Heart right ventricle (tissue), 16 donors: ENCODE data around the gene CDKL4. TPM values are rescaled to one million over a fixed set of nuclear protein-coding genes. Genes with fewer than 3 reads are reported as not detected.

Experiments used
- ATAC-seq, 8 donors: fragments of 200-7000 bp; cut with Tn5 transposase; one replicate each; pipeline ENCODE4 v1.9.1; 2020; ENCODE audit warnings: mild to moderate bottlenecking in 8 of 8, moderate library complexity in 8 of 8, moderate number of reproducible peaks in 1 of 8
- DNase-seq, 2 donors: peaks; one replicate each; pipeline ENCODE4 v3.0.0-alpha.2; 2020
- H3K27ac ChIP-seq, 10 donors: fragments of 200-600 bp; sonication (generic) in 2 of 10; one replicate each; pipeline versions ENCODE4 v1.5.0 to v1.8.0; 2020 to 2022; ENCODE audit warnings: mild to moderate bottlenecking in 3 of 10
- H3K27me3 ChIP-seq, 7 donors: fragments of 200-600 bp; one replicate each; pipeline ENCODE4 v1.8.0; 2021 to 2022; ENCODE audit warnings: mild to moderate bottlenecking in 2 of 7
- H3K36me3 ChIP-seq, 9 donors: fragments of 200-600 bp; sonication (generic) in 1 of 9; one replicate each; pipeline versions ENCODE4 v1.5.0 to v1.8.0; 2020 to 2022; ENCODE audit warnings: mild to moderate bottlenecking in 2 of 9
- H3K4me1 ChIP-seq, 9 donors: fragments of 200-600 bp; sonication (generic) in 1 of 9; one replicate each; pipeline versions ENCODE4 v1.5.0 to v1.8.0; 2020 to 2022; ENCODE audit warnings: mild to moderate bottlenecking in 4 of 9
- H3K4me3 ChIP-seq, 10 donors: fragments of 200-600 bp; sonication (generic) in 2 of 10; one replicate each; pipeline versions ENCODE4 v1.5.0 to v1.8.0; 2020 to 2022; ENCODE audit warnings: mild to moderate bottlenecking in 7 of 10, moderate library complexity in 2 of 10
- H3K9me3 ChIP-seq, 11 donors: fragments of 200-600 bp in 10 of 11; sonication (generic) in 2 of 11; one replicate each; pipeline versions ENCODE4 v1.5.0 to v1.8.0; 2013 to 2022; ENCODE audit warnings: mild to moderate bottlenecking in 2 of 11, control low read depth in 1 of 11, moderate library complexity in 1 of 11
- WGBS, 2 donors: extraction: QIAGEN DNeasy Blood & Tissue Kit; methylation state at CpG; one replicate each; pipeline ENCODE4 v1.1.7; 2013; ENCODE audit warnings: inconsistent platforms in 1 of 2; 5-methylcytosine and 5-hydroxymethylcytosine counted together
- intact Hi-C, 10 donors: fragments of 100-400 bp; cut with DNase I; formaldehyde crosslinking; loops; one replicate each; pipeline versions ENCODE4 v1.11.1 to v1.14.2; 2022
- polyA plus RNA-seq, 2 donors: library from polyadenylated mRNA; stranded (reverse); fragments of 200-250 nt; gene quantifications; one replicate each; pipeline ENCODE4 v1.2.3, GENCODE V29; 2013
- total RNA-seq, 10 donors: library from RNA; stranded (reverse); fragmentation: NEBNext Ultra II Directional in 3 of 10; extraction: Animal tissue kit (Norgen Biotek cat#: 25700) in 3 of 10; gene quantifications; one replicate each; pipeline versions ENCODE4 v1.2.1 to v1.2.4, GENCODE V29; 2021 to 2023
- TF ChIP-seq, protein P1 (sequence below), 9 donors: fragments of 200-600 bp; sonication (generic) in 2 of 9; IDR thresholded peaks; one replicate each; pipeline versions ENCODE4 v1.5.0 to v1.8.0; 2021 to 2022; ENCODE audit warnings: antibody characterized with exemption in 9 of 9, mild to moderate bottlenecking in 5 of 9, moderate library complexity in 1 of 9
- donor health status: Arrhythmogenic right ventricular cardiomyopathy.
- donor health status: ischemic (EF 13 %, LVEDD 7.1; RV severe dilation, severe dysfunction).
- donor health status: healthy with polysubstance abuse.
- donor health status: DM: no; HTN: yes; CAD: no.
- donor health status: DM: no; HTN: no; CAD: no.
- donor health status: ischemic (EF 25% LVEDD 6.9; RV normal size, moderate dysfunction).
- donor health status: ischemic (EF 25% LVEDD 5.7; RV mildly dilated, moderate dysfunction).
- donor health status: healthy.
- donor health status: DM: yes; HTN: yes; CAD: no.
- donor health status: Ischemic cardiomyopathy.
- donor health status: ischemic (EF 35%, LVEDD 5.7; RV mildly dilated, moderate dysfunction).
- donor health status: nonischemic (EF 11% LVEDD 7.7; RV severe dilation, severe dysfunction).
- donor health status: DM: yes; HTN: yes; CAD: no.
- donor health status: PGD.
- donor health status: ischemic (EF 29% LVEDD 5.4; RV normal size, mild dysfunction).
- donor health status: nonischemic (EF 23%, LVEDD 6.1; RV moderate dilation, normal function).

The CDKL4 gene
- total and polyA plus RNA-seq, 12 donors, result 0.24 to 0.87 (median 0.51) TPM; not detected in 3

DNA sequence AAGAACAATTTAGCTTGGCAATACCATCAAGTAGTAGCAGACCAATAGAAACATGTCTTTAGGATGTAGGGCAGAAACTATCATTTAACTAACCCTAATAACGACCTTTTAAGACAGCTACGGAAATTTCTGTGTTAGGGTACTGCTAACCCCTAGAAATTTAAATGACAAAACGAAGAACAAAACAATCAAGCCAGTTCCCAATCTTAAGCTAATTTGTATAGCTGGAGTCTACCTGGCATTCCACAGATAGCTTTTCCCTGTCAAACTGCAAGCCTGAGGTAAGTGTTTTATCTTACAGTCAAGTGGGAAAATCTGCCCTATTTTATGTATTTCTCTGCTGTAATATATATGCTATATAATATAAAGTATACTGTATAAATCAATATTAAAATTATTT lies 37.6 kb upstream of the CDKL4 start:
- Histone ChIP-seq H3K4me3 (no peak overlapping the region), H3K9me3 (no peaks in the 10 kb centered on the region), H3K27ac (no peak overlapping the region), H3K4me1 (no peaks in the 10 kb centered on the region), H3K36me3 (peaks cover 0 to 100% (median 54%) of the 10 kb centered on the region in 9 donors), H3K27me3 (no peaks in the 10 kb centered on the region)
- 95 to 96% methylated on average over 3 of the region's 3 CpGs for WGBS, 2 donors
- intact Hi-C loops, result loop anchor here in 1 of 10 donors (10.0 kb wide), 1 partner anchor 453 kb away; no protein-coding TSS in a partner anchor
- TF ChIP-seq, protein P1, sequence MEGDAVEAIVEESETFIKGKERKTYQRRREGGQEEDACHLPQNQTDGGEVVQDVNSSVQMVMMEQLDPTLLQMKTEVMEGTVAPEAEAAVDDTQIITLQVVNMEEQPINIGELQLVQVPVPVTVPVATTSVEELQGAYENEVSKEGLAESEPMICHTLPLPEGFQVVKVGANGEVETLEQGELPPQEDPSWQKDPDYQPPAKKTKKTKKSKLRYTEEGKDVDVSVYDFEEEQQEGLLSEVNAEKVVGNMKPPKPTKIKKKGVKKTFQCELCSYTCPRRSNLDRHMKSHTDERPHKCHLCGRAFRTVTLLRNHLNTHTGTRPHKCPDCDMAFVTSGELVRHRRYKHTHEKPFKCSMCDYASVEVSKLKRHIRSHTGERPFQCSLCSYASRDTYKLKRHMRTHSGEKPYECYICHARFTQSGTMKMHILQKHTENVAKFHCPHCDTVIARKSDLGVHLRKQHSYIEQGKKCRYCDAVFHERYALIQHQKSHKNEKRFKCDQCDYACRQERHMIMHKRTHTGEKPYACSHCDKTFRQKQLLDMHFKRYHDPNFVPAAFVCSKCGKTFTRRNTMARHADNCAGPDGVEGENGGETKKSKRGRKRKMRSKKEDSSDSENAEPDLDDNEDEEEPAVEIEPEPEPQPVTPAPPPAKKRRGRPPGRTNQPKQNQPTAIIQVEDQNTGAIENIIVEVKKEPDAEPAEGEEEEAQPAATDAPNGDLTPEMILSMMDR (IDR thresholded peaks at IDR 0.05), result no peak
- ATAC-seq (no peak), DNase-seq (no peak)

DNA sequence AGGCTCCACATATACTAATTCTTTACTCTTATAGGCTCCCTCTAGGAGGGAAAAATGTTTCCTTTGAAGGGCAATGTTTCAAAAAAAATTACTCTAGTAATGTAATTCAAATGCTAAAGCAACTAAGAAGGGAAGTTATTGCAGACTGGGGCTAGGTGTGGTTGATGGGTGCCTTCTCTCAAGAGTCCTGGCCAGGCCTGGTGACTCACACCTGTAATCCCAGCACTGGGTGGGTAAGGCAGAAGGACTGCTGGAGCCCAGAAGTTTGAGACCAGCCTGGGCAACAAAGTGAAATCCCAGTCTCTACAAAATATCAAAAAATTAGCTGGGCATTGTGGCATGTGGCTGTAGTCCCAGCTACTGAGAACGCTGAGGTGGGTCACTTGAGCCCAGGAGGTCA lies 31.2 kb upstream of the CDKL4 start:
- Histone ChIP-seq H3K4me1 (peaks cover 0 to 4% (median 0%) of the 10 kb centered on the region in 9 donors), H3K27me3 (no peaks in the 10 kb centered on the region), H3K36me3 (peaks cover 0 to 100% (median 36%) of the 10 kb centered on the region in 9 donors), H3K27ac (no peak overlapping the region), H3K4me3 (no peak overlapping the region), H3K9me3 (no peaks in the 10 kb centered on the region)
- intact Hi-C loops, result no loop called here
- 96% methylated on average over 1 of the region's 1 CpG for WGBS, 2 donors
- DNase-seq, result no peak
- ATAC-seq, result no peak
- TF ChIP-seq, protein P1 (IDR thresholded peaks at IDR 0.05), result no peak

DNA sequence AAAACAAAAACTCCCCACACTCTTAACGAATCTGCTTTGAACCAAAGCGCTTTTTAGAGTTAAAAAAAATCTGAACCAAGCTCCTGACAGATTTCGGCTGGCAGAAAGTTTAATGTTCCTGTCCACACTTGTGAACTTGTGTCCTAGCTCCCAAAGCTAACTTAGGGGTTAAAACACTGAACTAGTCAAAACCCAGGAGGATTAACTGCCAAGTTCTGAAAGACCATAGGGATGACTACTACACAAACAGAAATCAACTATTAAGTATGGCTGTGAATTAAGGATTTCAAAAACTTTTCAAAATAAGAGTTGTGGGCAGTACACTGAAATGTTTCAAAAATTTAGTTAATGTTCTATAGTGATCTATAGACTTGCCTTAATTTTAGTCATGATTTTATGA lies 26.2 kb upstream of the CDKL4 start:
- 78 to 82% methylated on average over 3 of the region's 3 CpGs for WGBS, 2 donors
- H3K4me3 ChIP-seq, result no peak overlapping the region
- peaks cover 0 to 17% (median 12%) of the 10 kb centered on the region in 9 donors for H3K4me1 ChIP-seq
- ATAC-seq (no peak), DNase-seq (no peak)
- H3K9me3 ChIP-seq, result no peaks in the 10 kb centered on the region
- peaks cover 0 to 95% (median 11%) of the 10 kb centered on the region in 9 donors for H3K36me3 ChIP-seq
- intact Hi-C loops, result no loop called here
- H3K27ac ChIP-seq, result no peak overlapping the region
- TF ChIP-seq, protein P1 (IDR thresholded peaks at IDR 0.05), result no peak
- H3K27me3 ChIP-seq, result no peaks in the 10 kb centered on the region

DNA sequence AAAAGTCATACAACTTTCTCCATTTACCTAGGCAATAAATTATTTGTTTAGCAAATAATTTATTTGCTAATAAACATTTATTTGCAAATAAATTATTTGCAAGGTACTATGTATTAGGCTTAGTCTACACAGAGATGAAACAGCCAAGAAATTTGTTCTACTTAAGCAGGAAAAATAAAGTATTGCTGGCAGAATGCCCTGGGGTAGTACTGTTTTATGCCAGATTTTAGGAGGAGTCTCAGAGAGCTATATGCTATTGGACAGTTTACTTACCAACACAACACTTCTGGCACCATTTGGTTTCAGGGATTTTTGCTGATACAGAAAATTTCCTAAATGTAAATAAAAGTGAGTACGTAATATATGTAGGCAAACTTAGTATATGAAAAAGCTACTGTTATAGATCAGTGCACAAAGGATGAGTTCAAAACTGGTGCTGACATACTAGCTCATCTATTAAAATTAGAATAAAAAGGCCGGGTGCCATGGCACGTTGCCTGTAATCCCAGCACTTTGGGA lies 23.2 kb upstream of the CDKL4 start:
- 77 to 78% methylated on average over 3 of the region's 3 CpGs for WGBS, 2 donors
- no peak for ATAC-seq

More for the DNA sequence above, 23.2 kb upstream of the CDKL4 start:
- Histone ChIP-seq H3K4me3 (no peak overlapping the region), H3K27me3 (no peaks in the 10 kb centered on the region), H3K4me1 (peaks cover 0 to 17% (median 12%) of the 10 kb centered on the region in 9 donors), H3K36me3 (peaks cover 0 to 95% (median 16%) of the 10 kb centered on the region in 9 donors), H3K9me3 (no peaks in the 10 kb centered on the region), H3K27ac (peak overlapping the region in 3 of 10 donors; percentile 9 to 19 (median 13))
- intact Hi-C loops, result no loop called here
- TF ChIP-seq, protein P1 (IDR thresholded peaks at IDR 0.05), result no peak
- DNase-seq, result no peak
